Measurements from ENCODE around the gene ARPIN.
"Not testable (repeated sequence)": the region's sequence is repeated elsewhere in the genome, so short reads cannot be mapped to it uniquely, and the experiment has no call there.

ARPIN gene

GRCh38 chr15:89878323-89878722, 34.4 kb downstream of the ARPIN start:
- DNase-seq (ENCODE audit: low read depth in 3 of 3): no peak

GRCh38 chr15:89877083-89877425, 35.7 kb downstream of the ARPIN start:
- DNase-seq (ENCODE audit: low read depth in 3 of 3): no peak

GRCh38 chr15:89876396-89877082, 36.2 kb downstream of the ARPIN start:
- DNase-seq (ENCODE audit: low read depth in 3 of 3): no peak

GRCh38 chr15:89875741-89876140, 37.0 kb downstream of the ARPIN start:
- no peak for DNase-seq (ENCODE audit: low read depth in 3 of 3)

- DNase-seq (ENCODE audit: low read depth in 3 of 3): peak; percentile 65 to 78 (median 69)
Measured at GRCh38 chr15:89874926-89875564, 37.7 kb downstream of the ARPIN start.

- no peak for DNase-seq (ENCODE audit: low read depth in 3 of 3)
Measured at GRCh38 chr15:89870688-89871288, 42.0 kb downstream of the ARPIN start.

- DNase-seq (ENCODE audit: low read depth in 3 of 3): no peak
Measured at GRCh38 chr15:89870006-89870405, 42.7 kb downstream of the ARPIN start.

GRCh38 chr15:89869490-89869889, 43.3 kb downstream of the ARPIN start:
- DNase-seq (ENCODE audit: low read depth in 3 of 3): not testable (repeated sequence)

- DNase-seq (ENCODE audit: low read depth in 3 of 3): no peak
Measured at GRCh38 chr15:89864958-89865739, 47.6 kb downstream of the ARPIN start.

- DNase-seq (ENCODE audit: low read depth in 3 of 3): no peak
Measured at GRCh38 chr15:89863918-89864317, 48.8 kb downstream of the ARPIN start.

GRCh38 chr15:89860891-89861290, 51.9 kb downstream of the ARPIN start:
- no peak for DNase-seq (ENCODE audit: low read depth in 3 of 3)

GRCh38 chr15:89860431-89860830, 52.3 kb downstream of the ARPIN start:
- DNase-seq (ENCODE audit: low read depth in 3 of 3): no peak

GRCh38 chr15:89858661-89859458, 53.9 kb downstream of the ARPIN start:
- no peak for DNase-seq (ENCODE audit: low read depth in 3 of 3)

GRCh38 chr15:89857673-89858072, 55.1 kb downstream of the ARPIN start:
- no peak for DNase-seq (ENCODE audit: low read depth in 3 of 3)

GRCh38 chr15:89855948-89856347, 56.8 kb downstream of the ARPIN start:
- no peak for DNase-seq (ENCODE audit: low read depth in 3 of 3)

- not testable (repeated sequence) for DNase-seq (ENCODE audit: low read depth in 3 of 3)
Measured at GRCh38 chr15:89854863-89855262, 57.9 kb downstream of the ARPIN start.

- DNase-seq (ENCODE audit: low read depth in 3 of 3): no peak
Measured at GRCh38 chr15:89852342-89852995, 60.3 kb downstream of the ARPIN start.

GRCh38 chr15:89851673-89852341, 60.9 kb downstream of the ARPIN start:
- DNase-seq (ENCODE audit: low read depth in 3 of 3): no peak

GRCh38 chr15:89848970-89849292, 63.8 kb downstream of the ARPIN start:
- DNase-seq (ENCODE audit: low read depth in 3 of 3): no peak

GRCh38 chr15:89847101-89847500, 65.7 kb downstream of the ARPIN start:
- DNase-seq (ENCODE audit: low read depth in 3 of 3): no peak
